HepG2 (cell line): ENCODE results near the gene NT5DC4. TPM values are rescaled to one million over a fixed set of nuclear protein-coding genes. Genes with fewer than 3 reads are reported as not detected.
A peak's percentile ranks its signal among the peaks of the same experiment; 100 is the strongest.

Source experiments
- BCLAF1 ChIP-seq: fragments of 450-650 bp; IDR thresholded peaks from 2 replicates; pipeline ENCODE4 v1.6.1; 2017; ENCODE audit warnings: mild to moderate bottlenecking
- GABPA ChIP-seq, 2 experiments: IDR thresholded peaks; 2 replicates each; pipeline ENCODE4 v1.6.1; 2011 to 2016; ENCODE audit warnings: low read depth in 2 of 2, low read length in 1 of 2, missing biosample characterization in 1 of 2, missing genetic modification characterization in 1 of 2
- KIAA2018 ChIP-seq: sonication (generic); formaldehyde crosslinking; IDR thresholded peaks from 2 replicates; pipeline ENCODE4 v1.5.0; 2020; ENCODE audit warnings: mild to moderate bottlenecking, missing genetic modification reagents, borderline replicate concordance
- MAFK ChIP-seq, 2 experiments: IDR thresholded peaks in 1 of 2; conservative IDR thresholded peaks in 1 of 2; 2 replicates each; pipeline ENCODE4 v1.6.1; 2011; ENCODE audit warnings: improper control_type of control experiment in 2 of 2, low read length in 2 of 2
- NR2F1 ChIP-seq, 2 experiments: fragments of 450-650 bp in 1 of 2; formaldehyde crosslinking in 1 of 2; IDR thresholded peaks; 2 replicates each; pipeline versions ENCODE4 v1.5.0 to v1.6.1; 2016 to 2020; ENCODE audit warnings: mild to moderate bottlenecking in 1 of 2, missing compliant biosample characterization in 1 of 2, missing genetic modification reagents in 1 of 2, moderate library complexity in 1 of 2
- NR2F2 ChIP-seq: IDR thresholded peaks from 2 replicates; pipeline ENCODE4 v1.6.1; 2012; ENCODE audit warnings: low read depth, inconsistent platforms, borderline replicate concordance
- RXRB ChIP-seq: IDR thresholded peaks from 2 replicates; pipeline ENCODE4 v1.6.1; 2016; ENCODE audit warnings: borderline replicate concordance, missing genetic modification reagents, missing compliant biosample characterization
- TRIM24 ChIP-seq: sonication (generic); formaldehyde crosslinking; IDR thresholded peaks from 2 replicates; pipeline ENCODE4 v1.8.0; 2022; ENCODE audit warnings: mild to moderate bottlenecking, missing genetic modification reagents
- ZNF460 ChIP-seq: sonication (generic); formaldehyde crosslinking; IDR thresholded peaks from 2 replicates; pipeline ENCODE4 v1.5.1; 2020; ENCODE audit warnings: missing genetic modification reagents, mild to moderate bottlenecking, borderline replicate concordance
- ZNF512 ChIP-seq: sonication (generic); formaldehyde crosslinking; IDR thresholded peaks from 2 replicates; pipeline ENCODE4 v1.4.0; 2020; ENCODE audit warnings: mild to moderate bottlenecking, missing genetic modification reagents
- ZNF557 ChIP-seq: sonication (generic); formaldehyde crosslinking; IDR thresholded peaks from 2 replicates; pipeline ENCODE4 v1.4.0; 2020; ENCODE audit warnings: missing genetic modification reagents
- ZNF839 ChIP-seq: sonication (generic); formaldehyde crosslinking; IDR thresholded peaks from 2 replicates; pipeline ENCODE4 v1.4.0; 2020; ENCODE audit warnings: missing genetic modification reagents, mild to moderate bottlenecking, borderline replicate concordance
- polyA plus RNA-seq, 8 experiments: library from polyadenylated mRNA; depleted of rRNA in 3 of 8; stranded (reverse) in 7 of 8; unstranded in 1 of 8; fragments of >200 nt; fragmentation: Illumina TruSeq in 4 of 8; extraction: Trizol in 4 of 8; gene quantifications; 2 replicates each; pipeline versions ENCODE4 v1.2.1 to v1.2.3, GENCODE V29; 2011 to 2016; ENCODE audit warnings: low read depth in 4 of 8, missing spikeins in 1 of 8, mixed read lengths in 1 of 8; ENCODE audit not compliant: insufficient read depth in 1 of 8
- total RNA-seq, 5 experiments: library from RNA; depleted of rRNA; stranded (reverse); fragments of >200 nt; fragmentation: Illumina TruSeq; extraction: Trizol; gene quantifications; 2 replicates each; pipeline ENCODE4 v1.2.3, GENCODE V29; 2016; ENCODE audit warnings: low read depth in 1 of 5
- TF ChIP-seq, protein P1 (sequence below): IDR thresholded peaks from 2 replicates; pipeline ENCODE4 v1.6.1; 2016; ENCODE audit warnings: low read depth, control low read depth

Gene NT5DC4
- total and polyA plus RNA-seq, 2 of the 13 experiments (the other 11 are each of a cell fraction or from before 2014, with no cell fraction given) = 0.04 to 4.2 TPM

- TF ChIP-seq KIAA2018 (CRISPR knock-in tag) = no peak
- no peak for TF ChIP-seq ZNF557 (CRISPR knock-in tag)
- TF ChIP-seq ZNF839 (CRISPR knock-in tag) = no peak
- no peak for TF ChIP-seq NR2F2
- TF ChIP-seq, protein P1, sequence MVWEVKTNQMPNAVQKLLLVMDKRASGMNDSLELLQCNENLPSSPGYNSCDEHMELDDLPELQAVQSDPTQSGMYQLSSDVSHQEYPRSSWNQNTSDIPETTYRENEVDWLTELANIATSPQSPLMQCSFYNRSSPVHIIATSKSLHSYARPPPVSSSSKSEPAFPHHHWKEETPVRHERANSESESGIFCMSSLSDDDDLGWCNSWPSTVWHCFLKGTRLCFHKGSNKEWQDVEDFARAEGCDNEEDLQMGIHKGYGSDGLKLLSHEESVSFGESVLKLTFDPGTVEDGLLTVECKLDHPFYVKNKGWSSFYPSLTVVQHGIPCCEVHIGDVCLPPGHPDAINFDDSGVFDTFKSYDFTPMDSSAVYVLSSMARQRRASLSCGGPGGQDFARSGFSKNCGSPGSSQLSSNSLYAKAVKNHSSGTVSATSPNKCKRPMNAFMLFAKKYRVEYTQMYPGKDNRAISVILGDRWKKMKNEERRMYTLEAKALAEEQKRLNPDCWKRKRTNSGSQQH = no peak
- TF ChIP-seq MAFK (conservative IDR thresholded peaks at IDR 0.05 in 1 of 2, IDR thresholded peaks at IDR 0.05 in 1 of 2; ENCODE audit: low read length in 2 of 2) = no peak
- TF ChIP-seq NR2F1 (CRISPR knock-in tag; IDR thresholded peaks at IDR 0.05) = 0 out of 4 replicates have a peak, but pooled peaks have one; percentile 27 to 34
- no peak for TF ChIP-seq BCLAF1
- no peak for TF ChIP-seq ZNF512 (CRISPR knock-in tag)
- peak; percentile 50; the same call in 1 of the 2 replicates for TF ChIP-seq ZNF460 (CRISPR knock-in tag)
- TF ChIP-seq TRIM24 = no peak
- no peak for TF ChIP-seq GABPA (IDR thresholded peaks at IDR 0.05; ENCODE audit: low read depth, low read length)
- no peak for TF ChIP-seq GABPA (CRISPR knock-in tag; IDR thresholded peaks at IDR 0.05; ENCODE audit: low read depth)
- TF ChIP-seq RXRB = peak; percentile 17; the same call in 1 of the 2 replicates
These were observed 32.5 kb upstream of the NT5DC4 start (continued) for GRCh38 chr2:112688086-112688880.
